GM13976 (cell line): ENCODE measurements around the gene LPCAT3.

Experiments
- DNase-seq: peaks from one replicate; pipeline ENCODE4 v3.0.0; 2012; ENCODE audit warnings: low spot score
- CTCF ChIP-seq: IDR thresholded peaks from 2 replicates; pipeline ENCODE4 v1.5.1; 2012; ENCODE audit warnings: borderline replicate concordance, mild to moderate bottlenecking; ENCODE audit not compliant: insufficient read depth; ENCODE audit errors: extremely low read depth, missing control alignments, control extremely low read depth
- in situ Hi-C: fragments of 300-500 bp; cut with MboI; formaldehyde crosslinking; loops from one replicate; pipeline ENCODE4 v1.12.0; 2022; ENCODE audit warnings: low sequenced_read_pairs, mixed read lengths, inconsistent platforms; ENCODE audit not compliant: unreplicated experiment

Gene LPCAT3

GRCh38 chr12:7019043-7019569 is 830 bp upstream of the LPCAT3 start:
- no peak for DNase-seq
- TF ChIP-seq CTCF: no peak
- in situ Hi-C loops: no loop called here

GRCh38 chr12:7017870-7018349 is 366 bp downstream of the LPCAT3 start:
- TF ChIP-seq CTCF: no peak
- no peak for DNase-seq
- in situ Hi-C loops: no loop called here

GRCh38 chr12:7016958-7017571 is 1.2 kb downstream of the LPCAT3 start:
- in situ Hi-C loops: no loop called here
- no peak for TF ChIP-seq CTCF
- DNase-seq: no peak

GRCh38 chr12:7015555-7016370 is 2.5 kb downstream of the LPCAT3 start:
- in situ Hi-C loops: no loop called here
- no peak for DNase-seq
- no peak for TF ChIP-seq CTCF

- in situ Hi-C loops: no loop called here
Observed at GRCh38 chr12:7013101-7013500, 5.2 kb downstream of the LPCAT3 start.

More at GRCh38 chr12:7013101-7013500, 5.2 kb downstream of the LPCAT3 start:
- TF ChIP-seq CTCF: no peak
- no peak for DNase-seq
